Tibial nerve (tissue), 4 donors: ENCODE data around the gene HOXA1. TPM values are rescaled to one million over a fixed set of nuclear protein-coding genes. Genes with fewer than 3 reads are reported as not detected.

ENCODE experiments used
- DNase-seq, 2 donors: peaks; one replicate each; pipeline ENCODE4 v3.0.0-alpha.2; 2019; ENCODE audit warnings: low spot score in 2 of 2
- H3K27ac ChIP-seq, 4 donors: fragments of 200-600 bp; sonication (generic) in 3 of 4; one replicate each; pipeline ENCODE4 v1.5.1; 2017 to 2019; ENCODE audit warnings: mild to moderate bottlenecking in 1 of 4
- H3K27me3 ChIP-seq, 2 donors: fragments of 200-600 bp; sonication (generic) in 1 of 2; one replicate each; pipeline versions ENCODE4 v1.5.1 to v1.6.0; 2017 to 2019
- H3K36me3 ChIP-seq, 3 donors: fragments of 200-600 bp; sonication (generic); one replicate each; pipeline ENCODE4 v1.5.1; 2018 to 2019
- H3K4me1 ChIP-seq, 4 donors: fragments of 200-600 bp; sonication (generic) in 3 of 4; one replicate each; pipeline ENCODE4 v1.5.1; 2017 to 2019
- H3K4me3 ChIP-seq, 4 donors: fragments of 200-600 bp; sonication (generic) in 3 of 4; one replicate each; pipeline ENCODE4 v1.5.1; 2017 to 2019; ENCODE audit warnings: mild to moderate bottlenecking in 1 of 4, moderate library complexity in 1 of 4
- H3K9me3 ChIP-seq, 4 donors: fragments of 200-600 bp; sonication (generic) in 3 of 4; one replicate each; pipeline ENCODE4 v1.5.1; 2017 to 2019
- EP300 ChIP-seq, 2 donors: sonication (generic); formaldehyde crosslinking; IDR thresholded peaks; one replicate each; pipeline ENCODE4 v1.6.1; 2017; ENCODE audit warnings: antibody characterized with exemption in 2 of 2, mild to moderate bottlenecking in 1 of 2
- POLR2A ChIP-seq, 2 donors: fragments of 450-650 bp; IDR thresholded peaks; one replicate each; pipeline ENCODE4 v1.6.1; 2017; ENCODE audit warnings: antibody characterized with exemption in 2 of 2, mild to moderate bottlenecking in 2 of 2, moderate library complexity in 2 of 2
- WGBS, 2 donors: methylation state at CpG; one replicate each; pipeline ENCODE4 v1.1.5; 2018; 5-methylcytosine and 5-hydroxymethylcytosine counted together
- total RNA-seq, 4 donors: library from RNA; depleted of rRNA; stranded (reverse); fragments of >200 nt; gene quantifications; one replicate each; pipeline ENCODE4 v1.1.0, GENCODE V29; 2016
- TF ChIP-seq, protein P1 (sequence below), 5 experiments: fragments of 200-600 bp in 3 of 5; fragments of 450-650 bp in 2 of 5; sonication (generic) in 3 of 5; IDR thresholded peaks; one replicate each; pipeline ENCODE4 v1.5.1; 2016 to 2019; ENCODE audit warnings: antibody characterized with exemption in 5 of 5, mild to moderate bottlenecking in 3 of 5, moderate library complexity in 2 of 5

HOXA1 gene
- total RNA-seq, 4 donors from 2014 or later = 0.44 to 2.1 (median 1.2) TPM

DNA sequence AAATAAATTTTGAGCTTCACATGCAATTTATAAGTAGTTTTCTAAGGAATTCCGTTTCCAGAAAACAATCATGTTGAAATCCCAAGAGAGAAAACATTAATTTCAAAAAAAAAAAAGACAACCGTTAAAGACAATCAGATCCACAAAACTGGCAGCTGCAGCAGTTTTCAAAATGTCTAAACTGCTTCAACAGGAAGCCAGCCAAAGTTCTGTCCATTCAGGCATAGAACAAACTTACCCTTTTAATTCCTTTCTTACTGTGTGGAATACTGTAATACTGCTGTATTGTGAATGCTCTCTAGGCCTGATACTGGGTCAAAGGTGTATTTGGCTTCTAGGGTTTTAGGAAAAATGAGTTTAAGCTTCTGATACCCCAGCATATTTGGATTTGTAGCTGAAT is 31.6 kb downstream of the HOXA1 start:
- DNase-seq = no peak
- Histone ChIP-seq H3K4me1 (peaks cover 0 to 11% (median 2%) of the 10 kb centered on the region in 4 donors), H3K4me3 (no peak overlapping the region), H3K27ac (no peak overlapping the region), H3K27me3 (no peaks in the 10 kb centered on the region), H3K36me3 (no peaks in the 10 kb centered on the region), H3K9me3 (no peaks in the 10 kb centered on the region)
- WGBS, 2 donors = 2 to 13% methylated on average over 2 of the region's 2 CpGs
- TF ChIP-seq POLR2A (IDR thresholded peaks at IDR 0.05) = no peak
- TF ChIP-seq, protein P1, sequence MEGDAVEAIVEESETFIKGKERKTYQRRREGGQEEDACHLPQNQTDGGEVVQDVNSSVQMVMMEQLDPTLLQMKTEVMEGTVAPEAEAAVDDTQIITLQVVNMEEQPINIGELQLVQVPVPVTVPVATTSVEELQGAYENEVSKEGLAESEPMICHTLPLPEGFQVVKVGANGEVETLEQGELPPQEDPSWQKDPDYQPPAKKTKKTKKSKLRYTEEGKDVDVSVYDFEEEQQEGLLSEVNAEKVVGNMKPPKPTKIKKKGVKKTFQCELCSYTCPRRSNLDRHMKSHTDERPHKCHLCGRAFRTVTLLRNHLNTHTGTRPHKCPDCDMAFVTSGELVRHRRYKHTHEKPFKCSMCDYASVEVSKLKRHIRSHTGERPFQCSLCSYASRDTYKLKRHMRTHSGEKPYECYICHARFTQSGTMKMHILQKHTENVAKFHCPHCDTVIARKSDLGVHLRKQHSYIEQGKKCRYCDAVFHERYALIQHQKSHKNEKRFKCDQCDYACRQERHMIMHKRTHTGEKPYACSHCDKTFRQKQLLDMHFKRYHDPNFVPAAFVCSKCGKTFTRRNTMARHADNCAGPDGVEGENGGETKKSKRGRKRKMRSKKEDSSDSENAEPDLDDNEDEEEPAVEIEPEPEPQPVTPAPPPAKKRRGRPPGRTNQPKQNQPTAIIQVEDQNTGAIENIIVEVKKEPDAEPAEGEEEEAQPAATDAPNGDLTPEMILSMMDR (IDR thresholded peaks at IDR 0.05) = no peak
- TF ChIP-seq EP300 (IDR thresholded peaks at IDR 0.05) = no peak

DNA sequence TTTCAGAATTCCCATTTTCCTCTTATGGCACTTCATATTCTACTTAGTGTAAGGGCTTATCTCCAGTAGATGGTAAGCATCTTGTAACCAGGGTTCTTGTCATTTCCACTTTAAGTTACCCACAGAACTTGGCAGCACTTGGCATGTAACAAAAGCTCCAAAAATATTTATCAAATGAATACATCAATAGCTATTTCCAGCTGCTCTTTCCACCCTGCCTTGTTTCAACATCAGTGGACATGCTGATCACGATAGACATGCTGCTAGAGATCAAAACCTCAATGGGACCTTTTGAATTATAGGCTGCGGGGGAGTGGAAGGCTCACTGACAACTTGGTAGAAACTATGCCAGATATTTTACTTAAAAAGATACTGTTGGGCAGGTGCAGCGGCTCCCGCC is 32.9 kb downstream of the HOXA1 start:
- Histone ChIP-seq H3K4me3 (no peak overlapping the region), H3K9me3 (no peaks in the 10 kb centered on the region), H3K27me3 (no peaks in the 10 kb centered on the region), H3K4me1 (peaks cover 0 to 11% (median 2%) of the 10 kb centered on the region in 4 donors), H3K36me3 (no peaks in the 10 kb centered on the region), H3K27ac (no peak overlapping the region)
- TF ChIP-seq EP300 (IDR thresholded peaks at IDR 0.05) (no peak), POLR2A (IDR thresholded peaks at IDR 0.05) (no peak)
- TF ChIP-seq, protein P1 (IDR thresholded peaks at IDR 0.05) = no peak
- DNase-seq = no peak
- WGBS, 2 donors = 82 to 84% methylated on average over 4 of the region's 4 CpGs

DNA sequence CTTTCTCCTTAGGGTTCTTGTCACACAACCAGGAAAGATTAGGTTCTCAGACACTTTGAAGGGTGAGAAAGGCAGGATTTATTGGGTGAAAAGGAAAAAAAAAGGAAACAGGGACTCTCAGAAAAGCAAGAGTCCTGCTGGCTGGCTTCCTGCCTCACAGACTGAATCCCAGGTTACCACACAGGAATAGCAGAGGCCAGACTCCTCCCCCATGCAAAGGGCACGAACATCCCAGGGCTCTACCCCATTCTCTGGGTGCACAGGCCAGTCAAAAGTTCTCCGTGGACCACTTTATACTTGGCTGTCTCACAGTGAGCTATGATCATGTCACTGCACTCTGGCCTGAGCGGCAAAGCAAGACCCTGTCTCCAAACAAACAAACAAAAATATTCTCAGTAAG is 42.6 kb downstream of the HOXA1 start:
- Histone ChIP-seq H3K4me3 (no peak overlapping the region), H3K4me1 (no peaks in the 10 kb centered on the region), H3K27me3 (no peaks in the 10 kb centered on the region), H3K9me3 (no peaks in the 10 kb centered on the region), H3K36me3 (no peaks in the 10 kb centered on the region), H3K27ac (no peak overlapping the region)
- TF ChIP-seq, protein P1 (IDR thresholded peaks at IDR 0.05) = no peak
- no peak for TF ChIP-seq EP300 (IDR thresholded peaks at IDR 0.05)
- TF ChIP-seq POLR2A (IDR thresholded peaks at IDR 0.05) = no peak
- no peak for DNase-seq
- 34 to 53% methylated on average over 3 of the region's 3 CpGs for WGBS, 2 donors

DNA sequence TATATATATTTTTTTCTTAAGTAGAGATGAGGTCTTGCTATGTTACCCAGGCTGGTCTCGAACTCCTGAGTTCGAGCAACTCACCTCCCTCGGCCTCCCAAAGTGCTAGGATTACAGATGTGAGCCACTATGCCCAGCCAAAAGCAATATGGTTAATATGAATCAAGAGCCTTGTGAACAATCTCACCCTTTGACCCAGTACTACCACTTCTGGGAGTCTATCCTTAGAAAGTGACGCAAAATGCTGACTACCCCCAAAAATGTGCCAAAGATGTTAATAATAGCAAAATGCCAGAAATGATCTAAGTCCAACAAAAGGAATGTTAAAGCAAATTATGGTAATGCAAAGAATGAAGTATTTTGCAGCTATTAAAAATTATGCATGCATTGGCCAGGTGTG is 44.3 kb downstream of the HOXA1 start:
- TF ChIP-seq, protein P1 (IDR thresholded peaks at IDR 0.05) = no peak
- TF ChIP-seq POLR2A (IDR thresholded peaks at IDR 0.05) (no peak), EP300 (IDR thresholded peaks at IDR 0.05) (no peak)
- WGBS, 2 donors = 60 to 69% methylated on average over 4 of the region's 4 CpGs
- Histone ChIP-seq H3K4me3 (no peak overlapping the region), H3K4me1 (no peaks in the 10 kb centered on the region), H3K9me3 (no peaks in the 10 kb centered on the region), H3K36me3 (no peaks in the 10 kb centered on the region), H3K27me3 (no peaks in the 10 kb centered on the region), H3K27ac (no peak overlapping the region)
- DNase-seq = no peak

DNA sequence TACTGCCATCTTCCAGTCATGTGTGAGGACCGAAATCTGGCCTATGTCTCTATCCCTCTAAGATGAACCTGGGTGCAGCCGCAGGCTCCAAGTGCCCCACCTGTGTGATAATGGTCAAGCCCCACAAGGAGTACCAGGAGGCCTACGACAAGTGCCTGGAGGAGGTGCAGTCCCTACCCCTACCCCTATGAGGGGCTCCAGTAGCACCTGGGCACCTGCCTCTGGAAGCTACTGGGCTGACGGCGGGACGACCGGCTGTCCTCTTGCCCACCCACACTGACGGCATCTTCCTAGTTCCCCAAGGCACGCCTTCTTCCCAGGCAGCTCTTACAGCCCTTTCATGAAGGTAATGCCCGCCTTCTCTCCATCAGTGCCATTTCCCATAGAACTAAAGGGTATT is 47.4 kb downstream of the HOXA1 start:
- no peak for DNase-seq
- Histone ChIP-seq H3K27me3 (no peaks in the 10 kb centered on the region), H3K4me3 (no peak overlapping the region), H3K9me3 (no peaks in the 10 kb centered on the region), H3K27ac (no peak overlapping the region), H3K4me1 (no peaks in the 10 kb centered on the region), H3K36me3 (no peaks in the 10 kb centered on the region)
- 85 to 89% methylated on average over 10 of the region's 10 CpGs for WGBS, 2 donors
- TF ChIP-seq EP300 (IDR thresholded peaks at IDR 0.05) (no peak), POLR2A (IDR thresholded peaks at IDR 0.05) (no peak)
- TF ChIP-seq, protein P1 (IDR thresholded peaks at IDR 0.05) = no peak
